ENCODE results near the gene MTHFS. TPM values are rescaled to one million over a fixed set of nuclear protein-coding genes. Genes with fewer than 3 reads are reported as not detected.
A peak's percentile ranks its signal among the peaks of the same experiment; 100 is the strongest.

Gene MTHFS
- polyA plus RNA-seq, 1 donor (not counting 4 experiments of a cell fraction or from before 2014, with no cell fraction given): 33.8 TPM

- peak overlapping the region; percentile 94 for H2AFZ ChIP-seq (ENCODE audit: control insufficient read depth, low read length)
Measured at GRCh38 chr15:79924379-79924778, 27.6 kb upstream of the MTHFS start.

GRCh38 chr15:79923515-79924169 is 26.8 kb upstream of the MTHFS start:
- peaks cover 0 to 7% of the 10 kb centered on the region in 2 experiments for H3K36me3 ChIP-seq (ENCODE audit: control insufficient read depth in 2 of 2, extremely low read depth in 1 of 2, insufficient read depth in 2 of 2, low read length in 2 of 2)
- peaks cover 8% of the 10 kb centered on the region for H3K9me3 ChIP-seq (ENCODE audit: control insufficient read depth, low read depth, low read length)
- no peaks in the 10 kb centered on the region for H3K4me1 ChIP-seq (ENCODE audit: control insufficient read depth, extremely low read depth, insufficient read depth, low read length)
- H3K9me1 ChIP-seq (ENCODE audit: control insufficient read depth, extremely low read depth, insufficient read depth, low read length): no peaks in the 10 kb centered on the region
- TF ChIP-seq, protein P1, sequence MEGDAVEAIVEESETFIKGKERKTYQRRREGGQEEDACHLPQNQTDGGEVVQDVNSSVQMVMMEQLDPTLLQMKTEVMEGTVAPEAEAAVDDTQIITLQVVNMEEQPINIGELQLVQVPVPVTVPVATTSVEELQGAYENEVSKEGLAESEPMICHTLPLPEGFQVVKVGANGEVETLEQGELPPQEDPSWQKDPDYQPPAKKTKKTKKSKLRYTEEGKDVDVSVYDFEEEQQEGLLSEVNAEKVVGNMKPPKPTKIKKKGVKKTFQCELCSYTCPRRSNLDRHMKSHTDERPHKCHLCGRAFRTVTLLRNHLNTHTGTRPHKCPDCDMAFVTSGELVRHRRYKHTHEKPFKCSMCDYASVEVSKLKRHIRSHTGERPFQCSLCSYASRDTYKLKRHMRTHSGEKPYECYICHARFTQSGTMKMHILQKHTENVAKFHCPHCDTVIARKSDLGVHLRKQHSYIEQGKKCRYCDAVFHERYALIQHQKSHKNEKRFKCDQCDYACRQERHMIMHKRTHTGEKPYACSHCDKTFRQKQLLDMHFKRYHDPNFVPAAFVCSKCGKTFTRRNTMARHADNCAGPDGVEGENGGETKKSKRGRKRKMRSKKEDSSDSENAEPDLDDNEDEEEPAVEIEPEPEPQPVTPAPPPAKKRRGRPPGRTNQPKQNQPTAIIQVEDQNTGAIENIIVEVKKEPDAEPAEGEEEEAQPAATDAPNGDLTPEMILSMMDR (optimal IDR thresholded peaks at IDR 0.05 in 1 of 3, IDR thresholded peaks at IDR 0.05 in 1 of 3, conservative IDR thresholded peaks at IDR 0.05 in 1 of 3; ENCODE audit: extremely low read depth in 1 of 3, insufficient read depth in 2 of 3, low read length in 3 of 3): no peak
- TF ChIP-seq EZH2 (IDR thresholded peaks at IDR 0.05; ENCODE audit: low read length): no peak
- peak overlapping the region; percentile 76 for H3K9ac ChIP-seq (ENCODE audit: control insufficient read depth, extremely low read depth, insufficient read depth, low read length)
- DNase-seq (ENCODE audit: low read depth, low spot score): peak; percentile 71
- H3K79me2 ChIP-seq (ENCODE audit: control insufficient read depth, insufficient read depth, low read length): peaks cover 27% of the 10 kb centered on the region
- FAIRE-seq: peak; percentile 55
- peak overlapping the region; percentile 94 for H2AFZ ChIP-seq (ENCODE audit: control insufficient read depth, low read length)
- dilution Hi-C loops (cut with MboI; ENCODE audit: extremely low pct_ligation_motif_present, low sequenced_read_pairs): no loop called here
- H3K27ac ChIP-seq (ENCODE audit: control insufficient read depth, insufficient read depth, low read length): peak overlapping the region; percentile 78
- peak overlapping the region; percentile 86 to 96 (median 89) for H3K4me3 ChIP-seq (ENCODE audit: control insufficient read depth in 2 of 3, extremely low read depth in 1 of 3, insufficient read depth in 2 of 3, low read depth in 1 of 3, low read length in 3 of 3)
- H3K27me3 ChIP-seq (ENCODE audit: control insufficient read depth, extremely low read depth, insufficient read depth, low read length): no peaks in the 10 kb centered on the region
- H4K20me1 ChIP-seq (ENCODE audit: control insufficient read depth, extremely low read depth, insufficient read depth, low read length): no peaks in the 10 kb centered on the region
- peak overlapping the region; percentile 73 for H3K4me2 ChIP-seq (ENCODE audit: control insufficient read depth, extremely low read depth, insufficient read depth, low read depth, low read length)

More at GRCh38 chr15:79924379-79924778, 27.6 kb upstream of the MTHFS start:
- Histone ChIP-seq H3K4me3 (ENCODE audit: control insufficient read depth in 2 of 3, extremely low read depth in 1 of 3, insufficient read depth in 2 of 3, low read depth in 1 of 3, low read length in 3 of 3) (peak overlapping the region; percentile 73 to 96 (median 89)), H3K9ac (ENCODE audit: control insufficient read depth, extremely low read depth, insufficient read depth, low read length) (peak overlapping the region; percentile 69), H3K27ac (ENCODE audit: control insufficient read depth, insufficient read depth, low read length) (no peak overlapping the region), H3K9me3 (ENCODE audit: control insufficient read depth, low read depth, low read length) (peaks cover 4% of the 10 kb centered on the region), H3K79me2 (ENCODE audit: control insufficient read depth, insufficient read depth, low read length) (peaks cover 24% of the 10 kb centered on the region), H3K27me3 (ENCODE audit: control insufficient read depth, extremely low read depth, insufficient read depth, low read length) (no peaks in the 10 kb centered on the region), H3K4me1 (ENCODE audit: control insufficient read depth, extremely low read depth, insufficient read depth, low read length) (no peaks in the 10 kb centered on the region), H3K4me2 (ENCODE audit: control insufficient read depth, extremely low read depth, insufficient read depth, low read depth, low read length) (peak overlapping the region; percentile 73), H3K36me3 (ENCODE audit: control insufficient read depth in 2 of 2, extremely low read depth in 1 of 2, insufficient read depth in 2 of 2, low read length in 2 of 2) (peaks cover 0 to 4% of the 10 kb centered on the region in 2 experiments), H3K9me1 (ENCODE audit: control insufficient read depth, extremely low read depth, insufficient read depth, low read length) (no peaks in the 10 kb centered on the region), H4K20me1 (ENCODE audit: control insufficient read depth, extremely low read depth, insufficient read depth, low read length) (no peaks in the 10 kb centered on the region)
- TF ChIP-seq, protein P1 (optimal IDR thresholded peaks at IDR 0.05 in 1 of 3, IDR thresholded peaks at IDR 0.05 in 1 of 3, conservative IDR thresholded peaks at IDR 0.05 in 1 of 3; ENCODE audit: extremely low read depth in 1 of 3, insufficient read depth in 2 of 3, low read length in 3 of 3): no peak
- no peak for TF ChIP-seq EZH2 (IDR thresholded peaks at IDR 0.05; ENCODE audit: low read length)
- DNase-seq (ENCODE audit: low read depth, low spot score) (no peak), FAIRE-seq (no peak)
- dilution Hi-C loops (cut with MboI; ENCODE audit: extremely low pct_ligation_motif_present, low sequenced_read_pairs): no loop called here
